22Rv1 (cell line): ENCODE measurements around the gene PLVAP.

Experiments
- H3K27ac ChIP-seq: fragments of 450-650 bp; 2 replicates; pipeline ENCODE4 v1.5.1; 2017
- ZFX ChIP-seq: fragments of 450-650 bp; IDR thresholded peaks from 2 replicates; pipeline ENCODE4 v1.6.1; 2017; ENCODE audit warnings: antibody characterized with exemption, borderline replicate concordance
- TF ChIP-seq, protein P1 (sequence below): fragments of 450-650 bp; IDR thresholded peaks from 2 replicates; pipeline ENCODE4 v1.5.1; 2017; ENCODE audit warnings: mild to moderate bottlenecking

PLVAP gene

DNA sequence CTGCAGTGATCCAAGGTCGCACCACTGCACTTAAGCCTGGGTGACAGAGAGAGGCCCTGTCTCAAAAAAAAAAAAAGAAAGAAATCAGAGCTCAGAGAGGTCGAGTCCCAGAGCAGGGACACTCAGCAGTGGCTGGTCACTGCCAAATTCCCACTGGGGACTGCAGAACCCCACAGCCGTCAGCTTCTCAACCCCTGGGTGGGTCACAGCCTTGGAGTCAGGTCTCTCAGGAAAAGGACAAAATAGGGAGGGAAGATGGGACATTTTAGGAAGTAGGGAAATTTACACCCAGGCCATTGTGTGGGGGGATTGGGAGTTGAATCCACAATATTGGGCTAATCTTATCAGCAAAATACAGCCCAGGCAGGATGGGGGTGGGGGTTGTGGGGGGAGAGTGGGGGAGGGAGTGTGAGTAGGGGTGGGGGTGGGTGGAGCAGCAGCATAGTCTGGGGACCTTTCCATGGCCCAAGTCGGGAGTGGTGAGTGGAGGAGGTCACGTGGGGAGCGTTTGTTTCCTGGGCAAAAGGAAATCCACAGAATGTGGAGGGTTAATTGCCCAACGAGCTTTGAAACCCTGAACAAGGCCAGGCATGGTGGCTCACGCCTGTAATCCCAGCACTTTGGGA, 21.9 kb upstream of the PLVAP start:
- no peak overlapping the region for H3K27ac ChIP-seq
- no peak for TF ChIP-seq ZFX
- TF ChIP-seq, protein P1, sequence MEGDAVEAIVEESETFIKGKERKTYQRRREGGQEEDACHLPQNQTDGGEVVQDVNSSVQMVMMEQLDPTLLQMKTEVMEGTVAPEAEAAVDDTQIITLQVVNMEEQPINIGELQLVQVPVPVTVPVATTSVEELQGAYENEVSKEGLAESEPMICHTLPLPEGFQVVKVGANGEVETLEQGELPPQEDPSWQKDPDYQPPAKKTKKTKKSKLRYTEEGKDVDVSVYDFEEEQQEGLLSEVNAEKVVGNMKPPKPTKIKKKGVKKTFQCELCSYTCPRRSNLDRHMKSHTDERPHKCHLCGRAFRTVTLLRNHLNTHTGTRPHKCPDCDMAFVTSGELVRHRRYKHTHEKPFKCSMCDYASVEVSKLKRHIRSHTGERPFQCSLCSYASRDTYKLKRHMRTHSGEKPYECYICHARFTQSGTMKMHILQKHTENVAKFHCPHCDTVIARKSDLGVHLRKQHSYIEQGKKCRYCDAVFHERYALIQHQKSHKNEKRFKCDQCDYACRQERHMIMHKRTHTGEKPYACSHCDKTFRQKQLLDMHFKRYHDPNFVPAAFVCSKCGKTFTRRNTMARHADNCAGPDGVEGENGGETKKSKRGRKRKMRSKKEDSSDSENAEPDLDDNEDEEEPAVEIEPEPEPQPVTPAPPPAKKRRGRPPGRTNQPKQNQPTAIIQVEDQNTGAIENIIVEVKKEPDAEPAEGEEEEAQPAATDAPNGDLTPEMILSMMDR: no peak

DNA sequence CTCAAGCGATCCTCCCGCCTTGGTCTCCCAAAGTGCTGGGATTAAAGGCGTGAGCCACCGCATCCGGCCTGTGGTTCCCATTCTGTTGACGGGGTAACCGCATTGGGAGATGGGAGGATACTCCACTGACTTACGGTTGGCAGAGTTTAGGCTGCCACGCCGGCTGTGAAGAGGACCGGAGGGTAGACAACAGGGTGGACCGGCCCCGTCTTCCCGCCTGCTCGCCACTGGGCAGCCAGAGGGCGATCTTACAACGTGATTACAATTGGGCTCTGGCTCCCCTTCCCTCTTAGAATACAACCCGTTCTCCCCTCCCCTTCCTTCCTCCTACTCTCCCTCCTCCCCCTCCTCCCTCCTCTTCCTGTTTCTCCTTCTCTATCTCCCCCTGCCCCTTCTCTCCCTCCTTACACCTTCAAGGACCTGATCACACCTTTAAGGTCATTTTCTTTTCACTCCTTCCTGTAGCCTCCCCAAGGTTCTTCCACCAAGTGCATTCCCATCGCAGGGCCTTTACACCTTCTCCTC, 17.8 kb upstream of the PLVAP start:
- no peak overlapping the region for H3K27ac ChIP-seq
- TF ChIP-seq ZFX: no peak
- TF ChIP-seq, protein P1: peak; percentile 79

DNA sequence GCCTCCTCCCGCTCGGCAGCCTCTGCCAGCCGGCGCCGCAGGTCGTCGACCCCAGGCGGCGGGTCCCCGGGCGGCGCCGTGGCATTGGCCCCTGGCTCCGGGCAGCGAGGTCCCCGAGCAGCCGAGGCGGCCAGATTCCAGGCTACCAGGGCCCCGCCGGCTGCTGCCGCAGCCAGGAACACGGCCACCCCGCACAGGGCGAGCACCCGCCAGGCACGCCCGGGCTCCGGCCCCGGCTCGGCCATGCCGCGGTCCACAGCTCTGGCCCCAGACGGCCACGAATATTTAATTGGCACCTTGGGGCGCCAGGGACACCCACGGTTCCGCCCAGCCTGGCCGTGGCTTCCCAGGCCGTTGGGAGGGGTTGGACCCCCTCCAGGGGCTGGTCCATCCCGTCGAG, 16.8 kb upstream of the PLVAP start, which contains the start of gene CCDC194:
Gene CCDC194, minus strand, starts transcription at position 283 of the 400 bp plus-strand sequence. Its CDS starts 38 bp downstream, at position 245.
- TF ChIP-seq ZFX: no peak
- TF ChIP-seq, protein P1: no peak
- H3K27ac ChIP-seq: no peak within 1 kb of the TSS

DNA sequence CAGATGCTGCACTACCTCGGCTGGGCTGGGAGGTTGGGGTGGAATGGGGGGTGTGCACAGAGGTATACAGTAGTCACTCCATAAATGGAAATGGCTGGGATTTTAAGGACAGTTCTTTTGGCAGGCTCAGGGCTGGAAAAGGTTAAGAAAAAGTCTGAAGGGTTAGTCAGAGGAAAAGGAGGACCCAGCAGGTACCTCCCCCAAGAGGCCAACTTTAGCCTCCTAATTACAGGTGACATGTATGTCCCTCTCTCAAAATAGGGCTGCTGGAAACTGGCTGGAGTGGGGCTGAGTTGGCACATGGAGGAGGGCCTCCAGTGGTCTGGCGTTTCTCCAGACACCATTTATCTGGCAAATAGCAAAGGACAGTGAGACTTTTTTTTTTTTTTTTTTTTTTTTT, 15.9 kb upstream of the PLVAP start:
- no peak overlapping the region for H3K27ac ChIP-seq
- TF ChIP-seq, protein P1: no peak
- TF ChIP-seq ZFX: no peak

DNA sequence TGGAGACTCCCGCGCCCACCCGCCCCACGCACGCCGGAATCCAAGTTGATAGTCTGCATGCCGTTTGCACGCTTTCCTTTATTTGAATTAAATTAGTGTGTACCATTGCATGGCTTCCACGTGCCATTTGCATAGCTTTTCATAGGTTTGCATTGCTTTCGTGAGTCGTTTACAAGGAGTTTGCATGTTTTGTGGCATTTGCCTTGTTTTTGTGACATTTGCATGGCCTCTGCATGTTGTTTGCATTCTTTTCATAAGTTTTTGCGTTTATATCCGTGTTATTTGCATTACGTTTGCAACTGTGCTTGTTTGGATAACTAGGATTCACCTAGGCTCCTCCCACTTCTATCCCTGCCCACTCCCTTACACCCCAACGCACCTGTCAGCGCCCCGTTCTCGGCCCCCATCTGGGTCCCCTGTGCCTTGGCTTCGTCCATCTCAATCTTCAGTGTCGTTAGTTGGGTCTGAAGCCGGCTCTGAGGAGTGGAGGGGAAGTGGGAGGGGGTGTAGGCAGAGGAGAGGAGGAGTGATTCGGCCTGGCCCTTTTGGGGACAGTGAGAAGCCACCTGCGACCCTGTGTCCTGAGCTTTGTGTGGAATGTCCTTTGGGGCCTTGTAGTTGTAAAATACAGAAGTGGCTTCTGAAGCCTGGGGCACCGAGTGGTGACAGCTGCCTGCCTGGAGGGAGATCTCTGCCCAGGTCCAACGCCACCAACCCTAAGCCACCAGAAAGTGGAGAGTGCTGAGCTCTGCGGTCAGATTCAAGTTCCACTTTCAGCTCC, 14.4 kb upstream of the PLVAP start:
- TF ChIP-seq, protein P1: peak; percentile 70
- no peak for TF ChIP-seq ZFX
- no peak overlapping the region for H3K27ac ChIP-seq

DNA sequence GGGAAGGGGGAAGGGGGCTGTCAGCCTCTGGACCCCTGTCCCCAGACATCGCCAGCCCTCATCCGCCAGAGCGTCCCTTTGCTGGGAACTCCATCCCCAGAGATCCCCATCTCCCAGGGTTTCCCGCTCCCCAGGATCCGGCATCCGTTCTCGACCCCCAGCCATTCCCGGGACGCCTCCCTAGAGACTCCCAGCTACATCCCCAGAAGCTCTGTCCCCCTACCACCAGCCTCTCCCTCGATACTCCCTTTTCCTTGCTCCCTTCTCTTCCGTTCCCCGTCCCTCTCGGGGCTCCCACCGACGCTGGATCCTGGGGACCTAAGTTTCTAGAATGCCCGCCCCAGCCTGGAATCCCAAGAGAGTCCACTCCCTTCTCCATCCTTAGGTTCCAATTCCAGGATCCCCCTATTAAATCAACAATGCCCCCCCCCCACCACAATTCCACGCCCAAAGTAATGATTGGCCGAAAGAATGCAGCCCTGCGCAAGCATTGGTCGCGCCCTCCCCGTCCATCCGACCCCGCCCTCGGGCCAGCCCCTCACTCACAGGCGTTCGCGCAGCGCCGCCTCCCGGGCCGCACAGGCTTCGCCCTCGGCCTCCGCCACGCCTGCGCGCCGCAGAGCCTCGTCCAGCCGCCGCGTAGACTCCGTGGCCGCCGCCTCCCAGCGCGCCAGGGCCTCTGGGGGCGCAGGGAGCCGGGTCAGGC, 13.7 kb upstream of the PLVAP start:
- H3K27ac ChIP-seq: no peak overlapping the region

More for the DNA sequence above, 13.7 kb upstream of the PLVAP start:
- no peak for TF ChIP-seq ZFX
- TF ChIP-seq, protein P1: peak; percentile 91
